Stimulated activated CD4-positive, alpha-beta T cell treated with anti-CD3 and anti-CD28 coated beads, Interleukin-12 subunit alpha, Interleukin-12 subunit beta, amount 100 ng/mL, for 48 hours (primary cell): ENCODE results near the gene PCLO.

Experiments used
- DNase-seq, 3 donors: peaks; one replicate each; pipeline ENCODE4 v3.0.0-alpha.2; 2020; ENCODE audit warnings: low read depth in 2 of 3, low spot score in 1 of 3

Gene PCLO

GRCh38 chr7:82841828-82842227, 320.9 kb downstream of the PCLO start:
- no peak for DNase-seq

DNA sequence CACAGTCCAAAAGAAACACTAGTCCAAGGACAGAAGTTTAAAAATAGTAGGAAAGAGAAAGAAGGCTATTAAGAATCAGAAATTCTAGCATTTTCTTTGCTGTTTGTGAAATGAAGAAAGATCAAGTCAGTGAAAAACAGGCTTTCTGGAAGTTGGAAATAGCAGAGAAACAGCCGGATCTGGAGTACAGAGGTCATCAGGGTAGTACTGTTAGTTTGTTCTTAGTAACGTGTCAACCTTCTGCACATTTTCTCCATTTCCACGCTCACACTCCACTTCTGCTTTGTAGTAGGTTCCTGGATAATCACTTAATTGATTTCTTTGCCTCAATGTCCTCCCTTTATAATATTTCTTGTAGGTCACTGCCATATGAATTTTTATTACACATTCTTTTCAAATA, 322.6 kb downstream of the PCLO start:
- DNase-seq = no peak

- no peak for DNase-seq
Observed at GRCh38 chr7:82839555-82839954, 323.1 kb downstream of the PCLO start.

GRCh38 chr7:82839063-82839462, 323.6 kb downstream of the PCLO start:
- no peak for DNase-seq

DNA sequence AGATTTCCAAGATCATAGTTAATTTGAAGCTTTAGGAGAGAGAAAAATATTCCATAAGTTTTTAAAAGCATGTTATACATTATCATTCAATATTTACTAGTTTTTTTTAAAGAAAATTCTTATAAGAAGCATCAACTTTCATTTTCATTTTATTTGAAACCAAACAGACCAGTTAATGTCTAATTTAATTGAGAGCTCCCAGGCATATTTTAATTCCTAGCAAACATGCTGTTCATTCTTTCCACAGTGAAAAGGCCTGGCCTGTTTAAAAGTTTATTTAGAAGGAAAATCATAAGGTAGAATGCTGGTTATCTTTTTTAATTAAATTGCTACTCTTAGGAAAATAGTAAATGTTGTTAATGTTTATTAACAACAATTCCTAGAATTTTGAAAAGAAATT, 324.4 kb downstream of the PCLO start:
- no peak for DNase-seq

DNA sequence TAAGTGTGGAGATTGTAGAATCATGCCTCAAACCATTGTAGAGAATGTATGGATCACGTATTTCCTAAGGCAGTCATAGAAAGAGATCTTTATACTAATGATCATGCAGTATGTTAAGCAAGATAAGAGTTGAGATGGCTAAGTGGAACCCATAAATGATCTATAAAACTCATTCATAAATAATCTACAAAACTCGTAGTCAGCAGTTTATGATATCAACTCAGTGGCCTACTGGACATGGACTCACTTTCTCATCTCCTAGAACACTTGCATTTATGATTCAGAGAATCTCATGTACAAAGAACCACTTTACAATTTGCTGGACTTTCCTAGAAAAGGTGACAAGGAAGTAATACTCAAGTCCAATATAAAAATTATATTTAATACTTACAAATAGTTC, 339.6 kb downstream of the PCLO start:
- no peak for DNase-seq

- no peak for DNase-seq
Observed at GRCh38 chr7:82821037-82821436, 341.6 kb downstream of the PCLO start.

DNA sequence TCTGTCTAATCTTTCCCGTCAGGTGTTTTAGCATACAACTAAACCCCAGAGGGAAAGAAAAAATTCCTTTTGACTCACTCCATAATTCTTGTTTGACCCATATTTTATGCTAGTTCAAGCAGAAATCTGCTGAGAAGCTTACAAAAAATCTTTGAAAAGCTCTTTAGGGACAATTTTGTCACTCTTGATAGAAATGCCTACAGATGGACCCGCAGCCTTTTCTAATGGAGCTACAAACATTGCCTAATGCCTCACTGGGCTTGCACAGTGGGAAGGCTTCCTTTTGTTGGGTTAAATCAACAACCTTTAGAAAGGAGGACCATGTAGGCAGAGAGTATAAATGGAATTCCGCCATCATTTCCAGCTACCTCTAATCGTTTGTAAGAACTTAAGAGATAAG, 344.5 kb downstream of the PCLO start:
- DNase-seq = no peak

- no peak for DNase-seq
Observed at GRCh38 chr7:82816272-82816671, 346.4 kb downstream of the PCLO start.

DNA sequence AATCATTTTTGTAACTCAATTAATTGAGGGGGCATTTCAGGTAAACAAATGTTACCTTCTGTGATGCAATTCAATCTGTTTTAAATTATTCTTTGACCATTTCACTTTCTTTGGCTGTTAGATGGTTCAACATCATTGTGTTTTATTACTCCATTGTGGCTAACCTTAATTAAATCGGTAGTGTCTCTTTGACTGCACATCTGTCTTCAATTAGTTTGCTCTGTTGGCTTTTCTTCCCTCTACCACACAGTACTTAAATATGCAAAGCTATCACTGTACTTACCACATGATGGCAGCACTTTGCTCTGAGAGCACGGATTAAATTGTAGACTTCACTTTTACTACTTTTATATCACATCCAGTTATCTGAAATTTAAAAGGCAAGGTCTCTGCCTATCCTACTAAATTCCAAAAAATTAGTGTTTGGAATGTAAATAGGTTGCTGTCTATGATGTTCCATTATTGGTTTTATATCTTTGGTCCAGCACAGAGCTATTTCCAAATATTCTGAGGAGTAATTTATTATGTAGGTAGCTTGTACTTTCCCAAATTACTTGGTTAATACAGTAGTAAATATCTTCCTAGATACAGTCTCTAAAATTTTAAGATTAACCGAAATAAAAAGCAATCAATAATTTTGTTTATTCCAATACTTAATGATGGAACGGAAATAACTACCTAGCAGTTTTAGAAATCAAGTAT, 352.0 kb downstream of the PCLO start:
- no peak for DNase-seq

DNA sequence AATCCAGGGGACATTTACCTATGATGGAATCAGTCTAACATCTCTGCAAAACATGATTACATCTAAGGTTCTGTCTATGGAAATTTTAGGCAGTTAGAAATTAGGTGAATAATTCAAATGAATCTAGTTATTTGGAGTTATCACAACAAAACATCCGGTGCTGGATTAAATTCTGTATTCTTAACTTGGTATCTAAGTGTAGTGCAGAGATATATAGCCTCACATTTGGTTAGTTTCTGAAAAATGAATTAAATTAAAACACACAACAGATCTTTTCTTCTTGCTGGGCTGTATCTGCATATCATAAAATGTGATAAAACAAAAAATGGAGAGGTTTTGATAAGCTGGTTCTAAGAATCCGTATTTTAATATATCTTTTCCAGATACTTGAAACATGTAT, 354.1 kb downstream of the PCLO start:
- DNase-seq = no peak

DNA sequence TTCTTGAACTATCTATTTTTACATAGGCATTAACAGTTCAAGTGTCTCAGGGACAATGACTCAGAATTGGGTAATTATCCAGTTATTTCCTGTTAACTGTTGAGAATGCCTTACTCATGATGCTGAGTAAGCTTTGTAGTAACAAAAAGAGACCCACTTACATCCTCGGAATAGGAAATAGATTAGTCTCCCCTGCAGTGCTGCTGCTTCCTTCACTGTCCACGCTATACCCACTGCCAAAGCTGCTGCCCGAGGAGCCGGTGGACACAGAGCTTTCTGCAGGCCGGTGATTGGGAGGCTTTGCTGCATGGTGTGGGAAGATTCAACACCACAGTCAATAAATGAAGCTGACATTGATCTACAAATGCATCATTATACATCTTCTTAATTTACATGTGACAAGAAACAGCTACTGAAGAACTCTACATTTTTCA, 357.1 kb downstream of the PCLO start:
- no peak for DNase-seq

DNA sequence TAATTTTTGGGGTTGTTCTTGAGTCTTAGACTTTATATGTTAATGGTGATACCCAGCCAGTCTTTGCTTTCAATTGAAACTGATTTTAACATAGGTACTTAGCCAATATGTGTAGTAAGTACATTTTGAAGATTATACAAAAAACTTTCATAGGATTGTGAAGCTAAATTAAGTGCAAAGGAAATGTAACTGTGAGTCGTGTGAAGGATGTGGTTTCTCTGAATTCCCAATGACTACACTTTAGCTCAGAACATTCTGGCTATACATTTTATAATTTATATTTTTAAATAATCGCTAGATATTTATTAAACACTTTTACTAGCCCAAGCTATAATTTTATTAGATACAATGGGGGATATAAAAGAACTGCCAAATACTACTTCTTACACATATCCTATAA, 359.3 kb downstream of the PCLO start:
- DNase-seq = no peak

- DNase-seq = no peak
Observed at GRCh38 chr7:82789883-82790609, 372.6 kb downstream of the PCLO start.

DNA sequence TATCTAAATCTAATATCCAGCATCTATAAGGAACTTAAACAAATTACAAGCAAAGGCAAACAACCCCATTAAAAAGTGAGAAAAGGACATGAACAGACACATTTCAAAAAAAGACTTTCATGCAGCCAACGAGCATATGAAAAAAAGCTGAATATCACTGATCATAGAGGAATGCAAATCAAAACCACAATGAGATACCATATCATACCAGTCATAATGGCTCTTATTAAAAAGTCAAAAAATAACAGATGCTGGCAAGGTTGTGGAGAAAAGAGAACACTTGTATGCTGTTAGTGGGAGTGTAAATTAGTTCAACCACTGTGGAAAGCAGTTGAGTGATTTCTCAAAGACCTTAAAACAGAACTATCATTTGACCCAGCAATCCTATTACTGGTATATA, 384.7 kb downstream of the PCLO start:
- DNase-seq = no peak

DNA sequence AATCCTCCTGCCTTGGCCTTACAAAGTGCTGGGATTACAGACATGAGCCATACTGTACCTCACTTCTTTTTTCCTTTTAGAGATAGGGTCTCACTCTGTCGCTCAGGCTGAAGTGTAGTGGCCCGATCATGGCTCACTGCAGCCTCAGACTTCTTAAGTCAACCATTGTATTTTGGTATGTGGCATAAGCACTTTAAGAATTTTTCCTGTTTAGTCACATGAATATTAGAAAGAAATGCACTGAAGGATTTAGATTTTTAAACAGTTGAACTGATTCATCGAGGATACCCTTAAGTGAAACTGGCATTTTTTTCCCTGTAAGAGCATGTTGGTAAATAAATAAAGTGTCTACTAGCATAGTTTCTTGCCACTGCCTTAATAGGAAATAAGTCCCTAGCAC, 399.8 kb downstream of the PCLO start:
- no peak for DNase-seq

DNA sequence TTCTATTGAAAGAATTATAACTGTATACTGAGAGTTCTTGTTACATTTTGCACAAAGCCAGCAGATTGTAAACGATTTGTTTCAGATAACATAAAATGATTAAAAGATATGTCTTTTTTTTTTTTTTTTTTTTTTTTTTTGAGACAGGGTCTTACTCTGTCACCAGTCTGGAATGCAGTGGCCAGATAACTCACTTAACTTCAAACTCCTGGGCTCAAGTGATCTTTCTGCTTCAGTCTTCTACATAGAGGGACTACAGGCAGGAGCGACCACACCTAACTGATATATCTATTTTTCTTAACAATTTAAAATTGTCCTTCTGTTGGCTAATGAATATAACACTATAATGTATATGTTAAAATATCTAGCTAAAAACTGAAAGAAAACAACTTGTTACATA, 401.9 kb downstream of the PCLO start:
- DNase-seq = no peak

- no peak for DNase-seq
Observed at GRCh38 chr7:82760074-82760473, 402.6 kb downstream of the PCLO start.

DNA sequence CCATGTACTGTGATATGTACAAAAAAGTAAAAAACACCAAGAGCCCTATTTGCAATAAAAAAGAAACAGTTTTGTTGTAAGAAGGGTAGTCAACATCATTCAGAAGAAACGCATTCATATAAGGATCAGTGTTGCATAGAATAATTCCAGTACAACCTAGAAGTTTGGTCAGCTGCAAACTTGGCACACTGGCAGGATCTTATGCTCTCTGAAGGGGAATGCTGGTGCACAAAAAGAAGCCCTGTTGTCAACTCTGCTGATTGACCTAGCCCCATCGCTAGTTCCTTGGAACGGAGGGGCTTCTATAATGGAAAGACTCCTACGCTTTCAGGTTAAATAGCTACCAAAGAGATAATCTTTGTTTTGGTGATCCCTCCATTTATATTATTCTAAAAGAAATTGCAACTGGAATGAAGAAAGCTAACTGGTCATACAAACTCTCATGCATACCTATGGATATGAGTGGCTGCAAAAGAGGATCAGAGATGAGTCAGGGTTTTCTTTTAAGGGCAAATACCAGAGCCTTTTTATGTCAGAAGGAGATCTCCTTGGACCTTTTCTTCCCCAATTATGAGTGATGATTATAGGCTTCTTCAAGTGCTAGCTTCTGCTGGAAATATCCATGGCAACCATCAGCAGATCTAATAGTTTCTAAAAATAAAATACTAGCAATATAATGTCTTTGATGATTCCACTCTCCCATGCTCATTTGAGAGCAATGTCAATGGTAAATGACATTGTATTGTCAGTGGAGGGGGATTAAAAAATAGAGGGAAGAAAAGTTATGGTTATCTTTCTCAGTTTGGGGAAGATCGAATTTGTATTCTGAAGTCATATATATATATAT, 406.8 kb downstream of the PCLO start:
- no peak for DNase-seq

DNA sequence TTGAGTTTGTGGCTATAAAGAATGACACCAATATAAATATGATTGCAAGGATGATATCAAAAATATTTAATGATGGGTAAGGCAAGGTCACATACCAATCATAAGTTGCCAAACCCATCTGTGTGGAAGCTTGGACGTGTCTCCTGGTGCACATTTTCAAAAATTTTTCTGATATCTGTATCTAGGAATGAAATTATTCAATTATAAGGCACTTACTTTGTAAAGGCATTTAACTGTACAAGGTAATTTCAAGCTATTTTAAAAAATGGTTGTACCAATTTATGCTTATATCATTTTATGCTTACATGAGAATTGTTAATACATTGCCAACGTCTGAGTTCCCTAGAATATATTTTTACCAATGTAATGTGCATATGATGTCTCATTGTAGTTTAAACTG, 412.7 kb downstream of the PCLO start:
- no peak for DNase-seq

DNA sequence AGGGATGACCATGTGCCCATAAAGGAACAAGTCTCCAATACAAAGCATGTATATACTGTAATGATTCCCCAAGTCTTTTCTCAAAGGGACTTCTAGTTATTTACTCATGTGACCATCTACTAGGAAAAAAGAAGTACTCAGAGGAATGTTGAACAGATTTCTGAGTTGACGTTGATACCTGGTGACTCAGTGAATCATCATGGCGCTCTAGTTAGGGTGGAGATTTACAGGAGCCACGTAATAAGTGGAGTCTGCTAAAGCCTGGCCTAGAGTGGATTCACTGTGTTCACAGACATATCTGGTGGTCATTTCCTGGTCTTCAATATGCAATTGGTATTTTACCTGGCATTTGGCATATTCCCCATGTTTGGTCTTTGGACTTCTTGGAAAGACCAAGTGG, 416.9 kb downstream of the PCLO start:
- DNase-seq = no peak

DNA sequence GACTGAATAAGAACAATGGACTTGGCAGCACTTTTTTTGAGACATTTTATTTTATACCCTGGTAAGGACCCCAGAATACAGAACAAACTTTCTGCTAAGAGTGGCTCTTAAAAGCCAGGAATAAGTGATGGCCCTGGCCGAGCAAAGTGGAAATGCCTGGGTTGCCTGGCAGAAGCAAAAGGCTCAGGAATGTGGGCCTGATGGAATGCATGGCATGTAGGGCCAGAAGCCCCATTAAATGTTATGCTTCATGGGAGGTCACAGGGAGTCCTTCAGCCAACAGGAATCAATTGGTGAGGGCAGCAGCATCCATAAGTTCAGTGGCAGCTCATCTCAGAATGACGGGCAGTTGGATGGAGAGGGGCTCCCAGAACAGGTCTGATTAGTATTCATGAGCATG, 417.6 kb downstream of the PCLO start:
- no peak for DNase-seq
